H1 (cell line): Measurements from ENCODE around the gene GMNC. TPM values are rescaled to one million over a fixed set of nuclear protein-coding genes. Genes with fewer than 3 reads are reported as not detected.

Experiments used
- ATF3 ChIP-seq: IDR thresholded peaks from 2 replicates; pipeline ENCODE4 v1.6.1; 2011; ENCODE audit warnings: low read depth, mild to moderate bottlenecking, low read length; ENCODE audit not compliant: insufficient read depth
- polyA plus RNA-seq, 7 experiments: library from polyadenylated mRNA; depleted of rRNA in 3 of 7; stranded (reverse) in 5 of 7; unstranded in 2 of 7; fragments of >200 nt in 5 of 7; fragments of 200-250 nt in 2 of 7; gene quantifications; 1 replicate in 5 of 7; 2 replicates in 1 of 7; 4 replicates in 1 of 7; pipeline versions ENCODE4 v1.2.1 to v1.2.3, GENCODE V29; 2011 to 2013; ENCODE audit warnings: missing spikeins in 2 of 7, mixed read lengths in 2 of 7
- total RNA-seq: library from RNA; stranded (reverse); fragmentation: NEBNext Ultra II Directional; extraction: Animal tissue kit (Norgen Biotek cat#: 25700); gene quantifications from 2 replicates; pipeline ENCODE4 v1.2.1, GENCODE V29; 2021

GMNC gene
- total and polyA plus RNA-seq, 2 of the 8 experiments (the other 6 are each of a cell fraction or from before 2014, with no cell fraction given), result 0.05 to 0.24 TPM

- TF ChIP-seq ATF3, result no peak
Measured at GRCh38 chr3:190831225-190831624, 31.3 kb downstream of the GMNC start (continued).
